ENCODE data around the gene GPHN. TPM values are rescaled to one million over a fixed set of nuclear protein-coding genes. Genes with fewer than 3 reads are reported as not detected.
"Not testable (repeated sequence)": the region's sequence is repeated elsewhere in the genome, so short reads cannot be mapped to it uniquely, and the experiment has no call there.

The GPHN gene
- total RNA-seq, 4 donors from 2014 or later: 10.7 to 47.0 (median 28.2) TPM

GRCh38 chr14:66575939-66576338, 68.0 kb downstream of the GPHN start:
- H3K27me3 ChIP-seq: no peaks in the 10 kb centered on the region
- H3K27ac ChIP-seq: no peak overlapping the region
- H3K4me3 ChIP-seq: no peak overlapping the region
- H3K36me3 ChIP-seq: no peaks in the 10 kb centered on the region
- no peak for TF ChIP-seq CTCF (IDR thresholded peaks at IDR 0.05)
- no peak for TF ChIP-seq POLR2A (IDR thresholded peaks at IDR 0.05)
- no peaks in the 10 kb centered on the region for H3K4me1 ChIP-seq
- peaks cover 0 to 11% (median 4%) of the 10 kb centered on the region in 4 donors for H3K9me3 ChIP-seq
- no peak for DNase-seq

- not testable (repeated sequence) for H3K4me3 ChIP-seq, H3K27ac ChIP-seq, H3K36me3 ChIP-seq, H3K9me3 ChIP-seq, H3K27me3 ChIP-seq, DNase-seq, H3K4me1 ChIP-seq
Observed at GRCh38 chr14:66587753-66588152, 79.8 kb downstream of the GPHN start.

- H3K4me3 ChIP-seq: no peak overlapping the region
- H3K4me1 ChIP-seq: no peaks in the 10 kb centered on the region
- TF ChIP-seq CTCF (IDR thresholded peaks at IDR 0.05): no peak
- no peak for TF ChIP-seq POLR2A (IDR thresholded peaks at IDR 0.05)
- peaks cover 0 to 4% (median 0%) of the 10 kb centered on the region in 4 donors for H3K9me3 ChIP-seq
- DNase-seq: no peak
- no peaks in the 10 kb centered on the region for H3K36me3 ChIP-seq
- no peak overlapping the region for H3K27ac ChIP-seq
- H3K27me3 ChIP-seq: no peaks in the 10 kb centered on the region
Observed at GRCh38 chr14:66595394-66595793, 87.4 kb downstream of the GPHN start.

GRCh38 chr14:66596241-66596985, 88.5 kb downstream of the GPHN start:
- no peak for DNase-seq
- Histone ChIP-seq H3K27ac (no peak overlapping the region), H3K9me3 (peaks cover 0 to 4% (median 0%) of the 10 kb centered on the region in 4 donors), H3K36me3 (no peaks in the 10 kb centered on the region), H3K4me1 (no peaks in the 10 kb centered on the region), H3K4me3 (no peak overlapping the region), H3K27me3 (no peaks in the 10 kb centered on the region)
- TF ChIP-seq CTCF (IDR thresholded peaks at IDR 0.05): no peak
- TF ChIP-seq POLR2A (IDR thresholded peaks at IDR 0.05): no peak

- H3K4me1 ChIP-seq: no peaks in the 10 kb centered on the region
- DNase-seq: no peak
- no peak overlapping the region for H3K27ac ChIP-seq
- H3K4me3 ChIP-seq: no peak overlapping the region
- no peaks in the 10 kb centered on the region for H3K27me3 ChIP-seq
- peaks cover 0 to 3% (median 0%) of the 10 kb centered on the region in 4 donors for H3K9me3 ChIP-seq
- no peak for TF ChIP-seq POLR2A (IDR thresholded peaks at IDR 0.05)
- no peak for TF ChIP-seq CTCF (IDR thresholded peaks at IDR 0.05)
- H3K36me3 ChIP-seq: no peaks in the 10 kb centered on the region
Observed at GRCh38 chr14:66600416-66600815, 92.5 kb downstream of the GPHN start.

GRCh38 chr14:66601932-66602578, 94.1 kb downstream of the GPHN start:
- no peak overlapping the region for H3K4me3 ChIP-seq
- H3K9me3 ChIP-seq: no peaks in the 10 kb centered on the region
- no peak overlapping the region for H3K27ac ChIP-seq
- TF ChIP-seq POLR2A (IDR thresholded peaks at IDR 0.05) (no peak), CTCF (IDR thresholded peaks at IDR 0.05) (no peak)
- no peaks in the 10 kb centered on the region for H3K27me3 ChIP-seq
- no peaks in the 10 kb centered on the region for H3K4me1 ChIP-seq
- DNase-seq: no peak
- no peaks in the 10 kb centered on the region for H3K36me3 ChIP-seq

Data from Peyer's patch (tissue), 4 donors.